Subcutaneous abdominal adipose tissue (tissue), 5 donors: Measurements from ENCODE around the gene NLRP2B.
"Not testable (repeated sequence)": the region's sequence is repeated elsewhere in the genome, so short reads cannot be mapped to it uniquely, and the experiment has no call there.

Experiments
- H3K27ac ChIP-seq: one replicate; pipeline ENCODE4 v1.7.0; 2013; ENCODE audit warnings: low read depth, mild to moderate bottlenecking, inconsistent platforms, low read length, moderate library complexity
- H3K27me3 ChIP-seq, 5 donors: one replicate each; pipeline ENCODE4 v1.7.0; 2013; ENCODE audit warnings: low read length in 5 of 5, inconsistent platforms in 1 of 5; ENCODE audit not compliant: control insufficient read depth in 5 of 5, insufficient read depth in 4 of 5
- H3K36me3 ChIP-seq, 5 donors: one replicate each; pipeline ENCODE4 v1.7.0; 2013; ENCODE audit warnings: low read length in 5 of 5; ENCODE audit not compliant: control insufficient read depth in 5 of 5, insufficient read depth in 5 of 5
- H3K4me1 ChIP-seq, 5 donors: one replicate each; pipeline ENCODE4 v1.7.0; 2013; ENCODE audit warnings: low read length in 5 of 5, mild to moderate bottlenecking in 3 of 5, moderate library complexity in 1 of 5; ENCODE audit not compliant: control insufficient read depth in 5 of 5, insufficient read depth in 5 of 5
- H3K4me3 ChIP-seq, 5 donors: one replicate each; pipeline ENCODE4 v1.7.0; 2013; ENCODE audit warnings: low read length in 5 of 5, low read depth in 1 of 5
- H3K9ac ChIP-seq, 5 donors: one replicate each; pipeline ENCODE4 v1.7.0; 2013; ENCODE audit warnings: low read length in 5 of 5, mild to moderate bottlenecking in 4 of 5, moderate library complexity in 3 of 5
- H3K9me3 ChIP-seq, 5 donors: one replicate each; pipeline ENCODE4 v1.7.0; 2013; ENCODE audit warnings: low read length in 5 of 5; ENCODE audit not compliant: control insufficient read depth in 5 of 5
- donor health status: healthy.
- donor health status: healthy.
- donor health status: healthy.
- donor health status: healthy.
- donor health status: healthy.

Gene NLRP2B

DNA sequence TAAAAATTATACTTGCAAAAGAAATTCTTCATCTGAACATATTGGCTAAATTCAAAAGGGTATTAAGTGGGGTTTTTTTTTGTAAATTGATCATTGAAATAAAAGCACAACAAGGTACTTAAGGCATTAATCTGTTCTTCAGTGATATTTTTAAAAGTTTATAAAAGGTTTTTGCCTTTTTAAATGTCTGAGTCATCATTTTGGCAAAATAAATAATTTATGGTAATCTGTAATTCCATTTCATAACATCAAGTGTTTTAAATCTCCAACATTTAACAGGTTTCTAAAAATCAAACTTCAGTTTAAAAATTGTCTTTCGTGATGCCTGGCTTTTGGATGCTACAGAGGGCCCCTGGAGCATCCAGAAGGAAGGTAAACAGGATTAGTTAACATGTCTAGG lies 27.4 kb downstream of the NLRP2B start:
- no peak overlapping the region for H3K9ac ChIP-seq
- H3K9me3 ChIP-seq, result peaks cover 8 to 23% (median 18%) of the 10 kb centered on the region in 5 donors
- peaks cover 0 to 2% (median 0%) of the 10 kb centered on the region in 5 donors for H3K27me3 ChIP-seq

DNA sequence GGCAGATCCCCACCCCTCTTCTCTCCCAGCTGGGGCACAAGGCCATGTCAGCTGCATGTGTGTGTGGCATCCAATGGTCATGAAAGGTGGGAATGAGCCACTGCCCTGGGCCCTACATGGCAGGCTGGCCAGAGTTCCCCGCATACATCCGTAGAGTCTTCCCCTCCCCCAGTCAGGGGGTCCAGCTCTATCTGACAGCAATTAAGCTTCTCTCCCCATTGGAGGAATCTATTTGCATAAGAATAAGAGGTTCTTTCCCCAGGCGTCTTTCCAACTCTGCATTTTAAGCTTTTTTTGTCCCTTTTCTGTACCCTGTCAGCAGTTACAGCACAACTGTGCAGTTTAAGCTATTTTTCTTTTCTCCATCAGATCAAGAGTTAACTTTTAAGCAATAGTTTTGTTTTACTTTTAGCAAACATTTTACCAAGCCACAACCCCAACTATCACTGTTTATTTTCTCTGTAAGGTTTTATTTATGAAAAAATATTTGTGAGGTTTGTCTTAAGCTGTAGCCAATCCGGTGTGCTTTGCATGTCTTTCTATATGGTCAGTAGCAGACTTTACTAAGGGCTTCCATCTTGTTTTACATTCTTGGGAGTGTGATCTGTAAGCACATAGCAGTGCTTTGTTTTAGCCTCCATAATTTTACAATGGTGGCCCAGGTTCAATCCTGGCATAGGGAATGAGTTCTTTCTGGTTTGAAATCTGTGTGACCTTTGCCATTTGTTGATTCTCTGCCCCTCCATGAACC lies 28.7 kb downstream of the NLRP2B start:
- no peak overlapping the region for H3K4me3 ChIP-seq
- no peak overlapping the region for H3K9ac ChIP-seq
- H3K9me3 ChIP-seq, result peaks cover 8 to 23% (median 18%) of the 10 kb centered on the region in 5 donors
- H3K36me3 ChIP-seq, result peaks cover 0 to 6% (median 0%) of the 10 kb centered on the region in 5 donors
- no peaks in the 10 kb centered on the region for H3K4me1 ChIP-seq
- H3K27me3 ChIP-seq, result peaks cover 0 to 2% (median 0%) of the 10 kb centered on the region in 5 donors
- H3K27ac ChIP-seq, result no peak overlapping the region

More for the DNA sequence above, 27.4 kb downstream of the NLRP2B start:
- H3K4me3 ChIP-seq, result no peak overlapping the region
- no peaks in the 10 kb centered on the region for H3K4me1 ChIP-seq
- peaks cover 0 to 6% (median 0%) of the 10 kb centered on the region in 5 donors for H3K36me3 ChIP-seq
- no peak overlapping the region for H3K27ac ChIP-seq

DNA sequence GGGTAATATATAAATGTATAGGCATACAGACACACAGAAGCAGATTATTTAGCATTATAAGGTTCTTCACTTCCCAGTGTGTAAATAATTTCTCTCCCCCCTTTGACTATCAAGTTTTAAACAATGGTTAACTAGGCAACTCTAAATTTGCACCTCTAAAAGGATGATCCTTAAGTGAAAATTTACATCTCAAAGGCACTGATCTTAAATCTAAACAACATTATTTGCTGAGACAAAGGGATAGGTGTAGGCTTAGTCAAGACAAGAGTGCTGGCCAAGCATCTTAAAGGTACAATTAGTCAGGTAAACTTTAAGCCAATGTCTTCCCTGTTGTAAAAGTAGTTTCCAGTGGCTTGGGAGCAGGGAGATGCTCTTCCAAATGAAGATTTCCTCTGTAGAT lies 33.0 kb downstream of the NLRP2B start:
- Histone ChIP-seq H3K36me3 (no peaks in the 10 kb centered on the region), H3K27me3 (peaks cover 0 to 2% (median 0%) of the 10 kb centered on the region in 5 donors), H3K4me3 (no peak overlapping the region)

DNA sequence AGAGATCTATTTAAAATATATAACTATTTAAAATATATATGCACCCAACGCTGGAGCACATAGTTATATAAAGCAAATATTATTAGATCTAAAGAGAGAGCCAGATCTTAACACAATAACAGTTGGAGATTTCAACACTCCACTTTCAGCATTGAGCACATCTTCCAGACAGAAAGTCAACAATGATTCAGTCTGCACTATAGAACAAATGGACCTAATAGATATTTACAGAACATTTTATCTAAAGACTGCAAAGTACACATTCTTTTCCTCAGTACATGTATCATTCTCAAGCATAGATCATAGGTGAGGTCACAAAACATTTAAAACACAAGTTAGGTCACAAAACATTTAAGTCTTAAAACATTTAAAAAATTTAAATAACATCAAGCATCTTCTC lies 36.4 kb downstream of the NLRP2B start:
- Histone ChIP-seq H3K4me3 (no peak overlapping the region), H3K9me3 (peaks cover 0 to 6% (median under 1%) of the 10 kb centered on the region in 5 donors), H3K27ac (no peak overlapping the region)

More for the DNA sequence above, 33.0 kb downstream of the NLRP2B start:
- Histone ChIP-seq H3K9ac (no peak overlapping the region), H3K27ac (no peak overlapping the region), H3K4me1 (no peaks in the 10 kb centered on the region), H3K9me3 (peaks cover 0 to 3% (median 0%) of the 10 kb centered on the region in 5 donors)

DNA sequence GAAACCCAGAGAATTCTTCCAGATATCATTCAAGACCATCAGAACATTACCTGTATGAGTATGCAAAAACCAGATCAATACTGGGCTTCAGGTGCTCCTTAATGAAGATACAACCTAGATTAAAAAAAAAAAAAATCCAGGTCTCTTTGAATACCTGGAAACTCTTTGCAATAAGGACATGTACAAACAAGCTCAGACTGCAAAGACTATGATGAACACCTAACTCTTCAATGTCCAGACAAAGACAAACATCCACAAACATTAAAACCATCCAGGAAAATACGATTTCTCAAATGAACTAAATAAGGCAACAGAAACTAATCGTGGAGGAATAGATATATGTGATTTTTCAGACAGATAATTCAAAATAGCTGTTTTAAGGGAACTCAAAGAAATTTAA lies 38.7 kb downstream of the NLRP2B start:
- Histone ChIP-seq H3K4me3 (no peak overlapping the region), H3K4me1 (no peaks in the 10 kb centered on the region), H3K27me3 (no peaks in the 10 kb centered on the region), H3K9ac (no peak overlapping the region), H3K9me3 (peaks cover 0 to 9% (median 7%) of the 10 kb centered on the region in 5 donors), H3K36me3 (no peaks in the 10 kb centered on the region), H3K27ac (no peak overlapping the region)

More for the DNA sequence above, 36.4 kb downstream of the NLRP2B start:
- Histone ChIP-seq H3K36me3 (no peaks in the 10 kb centered on the region), H3K9ac (no peak overlapping the region), H3K27me3 (no peaks in the 10 kb centered on the region), H3K4me1 (no peaks in the 10 kb centered on the region)

DNA sequence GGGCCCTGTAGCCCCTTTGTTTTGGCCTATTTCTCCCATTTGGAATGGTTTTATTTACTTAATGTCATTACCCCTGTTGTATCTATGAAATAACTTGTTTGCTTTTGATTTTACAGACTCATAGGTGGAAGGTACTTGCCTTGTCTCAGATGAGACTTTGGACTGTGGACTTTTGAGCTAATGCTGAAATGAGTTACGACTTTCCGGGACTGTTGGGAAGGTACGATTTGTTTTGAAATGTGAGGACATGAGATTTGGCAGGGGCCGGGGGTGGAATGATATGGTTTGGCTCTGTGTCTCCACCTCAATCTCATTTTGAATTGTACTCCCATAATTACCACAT lies 39.4 kb downstream of the NLRP2B start:
- H3K27me3 ChIP-seq, result no peaks in the 10 kb centered on the region
- H3K9ac ChIP-seq, result no peak overlapping the region
- H3K27ac ChIP-seq, result no peak overlapping the region
- no peak overlapping the region for H3K4me3 ChIP-seq
- H3K4me1 ChIP-seq, result no peaks in the 10 kb centered on the region
- peaks cover 0 to 15% (median 9%) of the 10 kb centered on the region in 5 donors for H3K9me3 ChIP-seq
- no peaks in the 10 kb centered on the region for H3K36me3 ChIP-seq

DNA sequence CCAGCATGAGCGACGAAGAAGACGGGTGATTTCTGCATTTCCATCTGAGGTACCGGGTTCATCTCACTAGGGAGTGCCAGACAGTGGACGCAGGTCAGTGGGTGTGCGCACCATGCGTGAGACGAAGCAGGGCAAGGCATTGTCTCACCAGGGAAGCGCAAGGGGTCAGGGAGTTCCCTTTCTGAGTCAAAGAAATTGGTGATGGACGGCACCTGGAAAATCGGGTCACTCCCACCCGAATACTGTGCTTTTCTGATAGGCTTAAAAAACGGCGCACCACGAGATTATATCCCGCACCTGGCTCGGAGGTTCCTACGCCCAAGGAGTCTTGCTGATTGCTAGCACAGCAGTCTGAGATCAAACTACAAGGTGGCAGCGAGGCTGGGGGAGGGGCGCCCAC lies 50.6 kb downstream of the NLRP2B start:
- H3K4me1 ChIP-seq, H3K4me3 ChIP-seq, H3K9me3 ChIP-seq, H3K36me3 ChIP-seq, H3K27me3 ChIP-seq, H3K9ac ChIP-seq, H3K27ac ChIP-seq: not testable (repeated sequence)
